BJ (cell line): ENCODE results near the gene SLC22A23. TPM values are rescaled to one million over a fixed set of nuclear protein-coding genes. Genes with fewer than 3 reads are reported as not detected.
"Not testable (repeated sequence)": the region's sequence is repeated elsewhere in the genome, so short reads cannot be mapped to it uniquely, and the experiment has no call there.

Experiments
- CTCF ChIA-PET: fragments of 350-600 bp; formaldehyde crosslinking; extraction: SDS; loops from one replicate; lab custom pipeline; 2021; ENCODE audit warnings: antibody characterized with exemption, inconsistent platforms; lab: Yijun Ruan, JAX
- POLR2A ChIA-PET: fragments of 300-600 bp; sonication (Branson Sonifier 250); formaldehyde crosslinking; extraction: SDS; loops from one replicate; lab custom pipeline; 2021; ENCODE audit warnings: antibody characterized with exemption; lab: Charles Lee
- DNase-seq: peaks from one replicate; pipeline ENCODE4 v3.0.0-alpha.2; 2011; ENCODE audit warnings: low read depth
- H3K27me3 ChIP-seq: 2 replicates; pipeline ENCODE4 v1.6.0; 2011; ENCODE audit warnings: low read length; ENCODE audit not compliant: control insufficient read depth, insufficient read depth
- H3K36me3 ChIP-seq: 2 replicates; pipeline ENCODE4 v1.5.1; 2011; ENCODE audit warnings: low read length; ENCODE audit not compliant: control insufficient read depth, insufficient read depth
- H3K4me3 ChIP-seq: 2 replicates; pipeline ENCODE4 v1.5.1; 2011; ENCODE audit warnings: low read depth, mild to moderate bottlenecking, control low read depth, low read length
- polyA plus RNA-seq: library from polyadenylated mRNA; depleted of rRNA; stranded (reverse); fragments of >200 nt; gene quantifications from 2 replicates; pipeline ENCODE4 v1.2.3, GENCODE V29; 2011
- TF ChIP-seq, protein P1 (sequence below): IDR thresholded peaks from 2 replicates; pipeline ENCODE4 v1.5.1; 2011; ENCODE audit warnings: low read depth, mild to moderate bottlenecking, control low read depth, inconsistent platforms, low read length, moderate library complexity; ENCODE audit not compliant: insufficient read depth

Gene SLC22A23
- polyA plus RNA-seq, 1 experiment, result 0.44 TPM

GRCh38 chr6:3380344-3381232 is 76.3 kb downstream of the SLC22A23 start:
- peaks cover 6% of the 10 kb centered on the region for H3K27me3 ChIP-seq
- no peaks in the 10 kb centered on the region for H3K36me3 ChIP-seq
- DNase-seq, result no peak
- H3K4me3 ChIP-seq, result no peak overlapping the region
- TF ChIP-seq, protein P1, sequence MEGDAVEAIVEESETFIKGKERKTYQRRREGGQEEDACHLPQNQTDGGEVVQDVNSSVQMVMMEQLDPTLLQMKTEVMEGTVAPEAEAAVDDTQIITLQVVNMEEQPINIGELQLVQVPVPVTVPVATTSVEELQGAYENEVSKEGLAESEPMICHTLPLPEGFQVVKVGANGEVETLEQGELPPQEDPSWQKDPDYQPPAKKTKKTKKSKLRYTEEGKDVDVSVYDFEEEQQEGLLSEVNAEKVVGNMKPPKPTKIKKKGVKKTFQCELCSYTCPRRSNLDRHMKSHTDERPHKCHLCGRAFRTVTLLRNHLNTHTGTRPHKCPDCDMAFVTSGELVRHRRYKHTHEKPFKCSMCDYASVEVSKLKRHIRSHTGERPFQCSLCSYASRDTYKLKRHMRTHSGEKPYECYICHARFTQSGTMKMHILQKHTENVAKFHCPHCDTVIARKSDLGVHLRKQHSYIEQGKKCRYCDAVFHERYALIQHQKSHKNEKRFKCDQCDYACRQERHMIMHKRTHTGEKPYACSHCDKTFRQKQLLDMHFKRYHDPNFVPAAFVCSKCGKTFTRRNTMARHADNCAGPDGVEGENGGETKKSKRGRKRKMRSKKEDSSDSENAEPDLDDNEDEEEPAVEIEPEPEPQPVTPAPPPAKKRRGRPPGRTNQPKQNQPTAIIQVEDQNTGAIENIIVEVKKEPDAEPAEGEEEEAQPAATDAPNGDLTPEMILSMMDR, result no peak
- ChIA-PET CTCF (interaction anchor here (0.6 kb wide), 1 partner anchor 280 kb away, joined by 3 read pairs; no protein-coding TSS in a partner anchor), POLR2A (no interaction called here)

- peaks cover 6% of the 10 kb centered on the region for H3K27me3 ChIP-seq
These were observed 77.3 kb downstream of the SLC22A23 start for GRCh38 chr6:3379482-3380060.

GRCh38 chr6:3378808-3379207 is 78.0 kb downstream of the SLC22A23 start:
- H3K27me3 ChIP-seq, DNase-seq, H3K36me3 ChIP-seq, POLR2A ChIA-PET, H3K4me3 ChIP-seq: not testable (repeated sequence)
- CTCF ChIA-PET, result interaction anchor here (1.5 kb wide), 1 partner anchor 74 kb away, joined by 3 read pairs; no protein-coding TSS in a partner anchor

More at GRCh38 chr6:3379482-3380060, 77.3 kb downstream of the SLC22A23 start:
- DNase-seq, result no peak
- Histone ChIP-seq H3K36me3 (no peaks in the 10 kb centered on the region), H3K4me3 (no peak overlapping the region)
- TF ChIP-seq, protein P1, result no peak
- CTCF ChIA-PET, result interaction anchor here (1.5 kb wide), 1 partner anchor 75 kb away, joined by 3 read pairs; no protein-coding TSS in a partner anchor
- POLR2A ChIA-PET, result no interaction called here

GRCh38 chr6:3378398-3378782 is 78.5 kb downstream of the SLC22A23 start:
- DNase-seq, POLR2A ChIA-PET, H3K4me3 ChIP-seq, H3K36me3 ChIP-seq: not testable (repeated sequence)
- H3K27me3 ChIP-seq, result peaks cover 11% of the 10 kb centered on the region
- CTCF ChIA-PET, result interaction anchor here (1.0 to 1.5 kb wide), 2 partner anchors 8 to 74 kb away, joined by 3 read pairs; no protein-coding TSS in a partner anchor

- Histone ChIP-seq H3K4me3 (no peak overlapping the region), H3K36me3 (no peaks in the 10 kb centered on the region), H3K27me3 (peaks cover 11% of the 10 kb centered on the region)
- TF ChIP-seq, protein P1, result no peak
- POLR2A ChIA-PET, result no interaction called here
- DNase-seq, result no peak
- CTCF ChIA-PET, result interaction anchor here (1.0 to 1.5 kb wide), 2 partner anchors 9 to 73 kb away, joined by 3 read pairs; no protein-coding TSS in a partner anchor
These were observed 79.1 kb downstream of the SLC22A23 start for GRCh38 chr6:3377536-3378397.
